ENCODE results near the gene SHROOM1. TPM values are rescaled to one million over a fixed set of nuclear protein-coding genes. Genes with fewer than 3 reads are reported as not detected.

The SHROOM1 gene
- total and polyA plus RNA-seq, 2 of the 8 experiments (the other 6 are each of a cell fraction or from before 2014, with no cell fraction given) = 3.9 to 5.2 TPM

DNA sequence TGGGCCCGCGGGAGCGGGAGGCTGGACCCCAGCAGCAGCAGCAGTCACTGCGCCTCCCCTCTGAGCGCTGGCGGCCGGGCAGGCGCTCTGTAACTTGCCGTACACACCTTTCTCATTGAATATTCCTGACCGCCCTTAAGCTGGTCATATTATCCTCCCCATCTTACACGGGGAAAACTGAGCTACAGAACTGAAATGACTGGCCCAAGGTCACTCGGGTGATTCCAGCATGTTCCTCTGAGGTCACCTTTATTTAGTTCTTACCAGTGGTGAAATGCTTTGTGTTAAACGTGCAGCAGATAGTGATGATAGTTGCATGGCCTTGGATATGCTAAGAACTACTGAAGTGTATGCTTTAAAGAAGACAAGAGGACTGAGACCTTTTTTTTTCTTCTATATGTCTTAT is 36.6 kb upstream of the SHROOM1 start:
- Histone ChIP-seq H4K8ac (ENCODE audit: extremely low read depth, insufficient read depth, low read length) (peak overlapping the region; percentile 98), H3K18ac (ENCODE audit: extremely low read depth, low read length) (no peak overlapping the region), H3K56ac (replicated peaks; ENCODE audit: insufficient read length, low read depth, low read length) (peak overlapping the region; percentile 67), H3K23ac (ENCODE audit: insufficient read length) (no peak overlapping the region), H3K79me2 (ENCODE audit: control insufficient read depth in 1 of 2, insufficient read depth in 2 of 2, low read length in 2 of 2) (peaks cover 3 to 13% of the 10 kb centered on the region in 2 experiments; a peak in 2 of 4 replicates), H4K5ac (ENCODE audit: insufficient read length, low read depth, low read length) (no peak overlapping the region), H3K9ac (replicated peaks in 1 of 4; ENCODE audit: extremely low read depth in 1 of 4, low read depth in 3 of 4, low read length in 3 of 4) (peak overlapping the region; percentile 75 to 96 (median 85)), H3K36me3 (ENCODE audit: control insufficient read depth in 2 of 4, insufficient read depth in 4 of 4, low read length in 3 of 4) (peaks cover 6 to 27% (median 14%) of the 10 kb centered on the region in 4 experiments; a peak in 6 of 8 replicates), H2BK12ac (ENCODE audit: low read depth, low read length) (no peak overlapping the region), H3K4me2 (ENCODE audit: insufficient read depth in 1 of 2, low read depth in 2 of 2, low read length in 2 of 2) (peak overlapping the region; percentile 81 to 85), H3K4me3 (ENCODE audit: extremely low read depth in 1 of 4, insufficient read depth in 2 of 4, low read depth in 3 of 4, low read length in 4 of 4) (peak overlapping the region; percentile 80 to 99 (median 88)), H3K14ac (ENCODE audit: insufficient read length) (no peak overlapping the region), H2BK120ac (replicated peaks; ENCODE audit: low read depth, low read length) (no peak overlapping the region), H3K9me3 (ENCODE audit: insufficient read depth in 2 of 2, low read depth in 1 of 2, low read length in 1 of 2) (no peaks in the 10 kb centered on the region), H4K91ac (replicated peaks; ENCODE audit: insufficient read length, low read length) (no peak overlapping the region), H3K79me1 (ENCODE audit: low read depth, low read length) (peaks cover 3% of the 10 kb centered on the region; the same call in 1 of the 2 replicates), H2BK5ac (ENCODE audit: low read depth, low read length) (peak overlapping the region; percentile 77; the same call in 1 of the 2 replicates), H3K27ac (ENCODE audit: low read depth, low read length) (peak overlapping the region; percentile 93), H3K27me3 (replicated peaks in 1 of 4; ENCODE audit: control insufficient read depth in 3 of 4, extremely low read depth in 1 of 4, insufficient read depth in 3 of 4, low read length in 3 of 4) (no peaks in the 10 kb centered on the region), H2BK20ac (ENCODE audit: low read length) (no peak overlapping the region), H3K23me2 (ENCODE audit: low read depth, low read length) (peaks cover 6% of the 10 kb centered on the region), H2BK15ac (ENCODE audit: low read length) (no peak overlapping the region), H2AK5ac (ENCODE audit: low read depth, low read length) (no peak overlapping the region), H2AFZ (ENCODE audit: low read length) (no peak overlapping the region), H4K20me1 (replicated peaks in 1 of 2; ENCODE audit: control insufficient read depth in 1 of 2, insufficient read depth in 2 of 2, low read length in 2 of 2) (peaks cover 0 to 2% of the 10 kb centered on the region in 2 experiments), H3K4me1 (replicated peaks in 1 of 4; ENCODE audit: control insufficient read depth in 3 of 4, insufficient read depth in 4 of 4, low read length in 3 of 4) (peaks cover 4 to 7% (median 6%) of the 10 kb centered on the region in 4 experiments; a peak in 5 of 7 replicates), H3K4ac (replicated peaks; ENCODE audit: insufficient read length, low read depth, low read length) (no peak overlapping the region)
- DNase-seq (ENCODE audit: low read depth in 1 of 2, low spot score in 2 of 2) = no peak
- WGBS, 2 experiments (ENCODE audit: extremely low coverage in 1 of 2, insufficient coverage in 1 of 2, insufficient read length in 1 of 2, insufficient replicate concordance in 2 of 2, low coverage in 1 of 2, low lambda C conversion rate in 2 of 2, missing lambda C conversion rate in 1 of 2) = 6% methylated on average over 13 of the region's 13 CpGs; no CpG with 5 or more reads in 1 of the 2 experiments
- no peak for FAIRE-seq
- CTCF ChIA-PET (ENCODE audit: partially characterized antibody) = interaction anchor here (1.6 to 32.2 kb wide), 5 partner anchors 12 to 60 kb away, joined by 3 to 465 read pairs (median 7); partner anchors contain the start of gene SHROOM1
- TF ChIP-seq KDM5A (IDR thresholded peaks at IDR 0.05; ENCODE audit: low read length) (0 out of 2 replicates have a peak, but pooled peaks have one; percentile 39), JUN (IDR thresholded peaks at IDR 0.05; ENCODE audit: low read depth, low read length) (no peak), GABPA (IDR thresholded peaks at IDR 0.05; ENCODE audit: borderline replicate concordance, insufficient read depth, low read length) (no peak), CHD2 (IDR thresholded peaks at IDR 0.05; ENCODE audit: low read length) (no peak), RFX5 (IDR thresholded peaks at IDR 0.05; ENCODE audit: borderline replicate concordance, low read depth, low read length) (no peak), RXRA (IDR thresholded peaks at IDR 0.05; ENCODE audit: insufficient read depth, low read depth, low read length) (no peak), SIN3A (conservative IDR thresholded peaks at IDR 0.05 in 1 of 2, IDR thresholded peaks at IDR 0.05 in 1 of 2; ENCODE audit: low read depth in 1 of 2, low read length in 2 of 2) (no peak), ASH2L (IDR thresholded peaks at IDR 0.05; ENCODE audit: low read length) (peak; percentile 4)
- POLR2A ChIA-PET (ENCODE audit: partially characterized antibody) = interaction anchor here (0.9 to 4.3 kb wide), 14 partner anchors 10 to 573 kb away, joined by 3 to 32 read pairs (median 4); partner anchors contain the start of genes HSPA4, KIF3A and SLC22A4

Measured in H1 (cell line).